RCC 7860 (cell line): ENCODE measurements around the gene HSD17B8.

ENCODE experiments used
- DNase-seq: peaks from one replicate; pipeline ENCODE4 v3.0.0-alpha.2; 2015; ENCODE audit warnings: low spot score
- FAIRE-seq: peaks from 2 replicates; lab custom pipeline; 2012; peaks lifted over from hg19 to GRCh38; lab: Jason Lieb, UNC

Gene HSD17B8

DNA sequence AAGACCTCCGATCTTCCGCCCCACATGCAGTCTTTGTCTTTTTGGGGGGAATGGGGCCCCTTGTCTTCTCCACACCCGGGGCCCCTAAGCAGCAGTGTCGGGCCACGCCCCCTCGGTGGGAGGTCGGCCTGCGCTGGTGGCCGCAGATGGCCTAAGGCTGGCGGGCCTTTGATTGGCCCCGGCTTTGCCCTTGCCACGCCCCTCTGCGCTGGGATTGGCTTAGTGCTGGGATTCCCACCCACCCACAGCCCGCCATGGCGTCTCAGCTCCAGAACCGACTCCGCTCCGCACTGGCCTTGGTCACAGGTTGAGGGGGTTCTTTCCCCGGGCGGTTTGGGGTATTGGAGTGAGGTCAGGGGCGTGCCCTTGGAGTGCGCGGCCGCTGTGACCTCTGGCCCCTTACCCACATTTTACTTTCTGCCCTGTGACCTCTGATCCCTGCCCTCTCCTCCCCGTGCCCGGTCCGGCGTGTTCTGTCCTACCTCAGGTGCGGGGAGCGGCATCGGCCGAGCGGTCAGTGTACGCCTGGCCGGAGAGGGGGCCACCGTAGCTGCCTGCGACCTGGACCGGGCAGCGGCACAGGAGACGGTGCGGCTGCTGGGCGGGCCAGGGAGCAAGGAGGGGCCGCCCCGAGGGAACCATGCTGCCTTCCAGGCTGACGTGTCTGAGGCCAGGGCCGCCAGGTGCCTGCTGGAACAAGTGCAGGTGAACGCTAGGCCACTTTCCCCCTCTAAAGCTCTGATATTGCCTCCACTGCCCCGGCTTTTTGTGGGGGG, at the start of gene HSD17B8:
Gene HSD17B8, plus strand, starts transcription at position 241 of the 776 bp plus-strand sequence. Its CDS starts 14 bp downstream, at position 255.
- DNase-seq (peak; percentile 32), FAIRE-seq (no peak)

- DNase-seq = no peak
- no peak for FAIRE-seq
These were observed 47.9 kb upstream of the HSD17B8 start for GRCh38 chr6:33156561-33156960.

DNA sequence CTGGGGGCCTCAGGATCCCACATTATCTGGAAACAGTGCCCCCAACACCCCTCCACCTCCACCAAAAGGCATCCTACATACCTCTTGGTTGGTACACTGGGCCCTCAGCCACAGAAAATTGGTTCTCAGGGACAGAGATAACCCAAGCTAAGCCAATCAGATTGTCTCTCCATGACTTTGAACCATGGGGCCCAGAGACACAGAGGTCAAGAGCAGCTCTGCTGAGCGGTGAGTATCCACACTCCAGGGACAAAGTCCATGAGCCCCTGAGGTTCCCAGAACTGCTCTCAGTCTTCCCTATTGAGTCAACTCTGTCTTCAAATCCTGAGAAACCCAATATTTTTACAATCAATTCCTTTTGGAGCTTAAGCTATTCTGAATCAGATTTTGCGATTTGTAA, 47.5 kb upstream of the HSD17B8 start:
- FAIRE-seq = no peak
- no peak for DNase-seq

DNA sequence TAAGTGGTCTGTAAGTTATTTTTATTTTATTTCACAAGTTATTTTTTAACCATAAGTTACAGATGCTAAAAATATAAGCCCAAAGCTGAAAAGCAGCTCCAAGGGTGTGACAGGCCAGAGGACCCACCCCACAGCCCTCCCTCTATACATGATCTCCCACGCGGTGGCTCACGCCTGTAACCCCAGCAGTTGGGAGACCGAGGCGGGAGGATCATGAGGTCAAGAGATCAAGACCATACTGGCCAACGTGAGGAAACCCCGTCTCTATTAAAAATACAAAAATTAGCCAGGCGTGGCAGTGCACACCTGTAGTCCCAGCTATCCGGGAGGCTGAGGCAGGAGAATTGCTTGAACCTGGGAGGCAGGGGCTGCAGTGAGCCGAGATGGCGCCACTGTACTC, 44.4 kb upstream of the HSD17B8 start:
- no peak for FAIRE-seq
- no peak for DNase-seq

DNA sequence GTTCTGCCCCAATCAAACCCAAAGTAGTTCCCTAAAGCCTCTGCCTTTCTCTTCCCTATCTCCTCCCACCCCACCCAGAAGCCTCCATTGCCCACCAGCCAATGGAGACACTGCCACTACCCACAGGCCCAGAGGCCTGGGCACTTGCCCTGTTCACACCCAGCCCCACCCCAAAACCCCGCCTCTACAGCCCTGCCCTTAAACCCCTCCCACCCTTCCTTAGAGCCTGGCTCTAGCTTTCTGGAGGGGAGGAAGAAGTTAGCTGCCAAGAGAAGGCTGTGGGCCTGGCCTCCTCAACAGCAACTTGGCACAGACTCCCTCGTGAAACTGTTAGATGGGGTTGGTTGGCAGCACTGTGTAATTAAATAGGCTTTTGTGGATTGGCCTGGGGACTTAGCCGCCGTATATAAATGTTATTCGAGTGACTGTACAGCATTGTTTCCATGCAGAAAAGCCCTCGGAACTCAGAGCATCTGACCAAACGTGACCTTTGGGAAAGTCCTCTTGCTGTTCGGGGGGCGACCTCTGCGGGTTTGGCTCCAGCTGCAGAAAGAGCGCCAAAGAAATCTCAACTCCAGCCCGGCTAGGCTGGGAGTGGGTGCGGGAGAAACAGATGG, 43.6 kb upstream of the HSD17B8 start:
- FAIRE-seq (no peak), DNase-seq (peak; percentile 49)

DNA sequence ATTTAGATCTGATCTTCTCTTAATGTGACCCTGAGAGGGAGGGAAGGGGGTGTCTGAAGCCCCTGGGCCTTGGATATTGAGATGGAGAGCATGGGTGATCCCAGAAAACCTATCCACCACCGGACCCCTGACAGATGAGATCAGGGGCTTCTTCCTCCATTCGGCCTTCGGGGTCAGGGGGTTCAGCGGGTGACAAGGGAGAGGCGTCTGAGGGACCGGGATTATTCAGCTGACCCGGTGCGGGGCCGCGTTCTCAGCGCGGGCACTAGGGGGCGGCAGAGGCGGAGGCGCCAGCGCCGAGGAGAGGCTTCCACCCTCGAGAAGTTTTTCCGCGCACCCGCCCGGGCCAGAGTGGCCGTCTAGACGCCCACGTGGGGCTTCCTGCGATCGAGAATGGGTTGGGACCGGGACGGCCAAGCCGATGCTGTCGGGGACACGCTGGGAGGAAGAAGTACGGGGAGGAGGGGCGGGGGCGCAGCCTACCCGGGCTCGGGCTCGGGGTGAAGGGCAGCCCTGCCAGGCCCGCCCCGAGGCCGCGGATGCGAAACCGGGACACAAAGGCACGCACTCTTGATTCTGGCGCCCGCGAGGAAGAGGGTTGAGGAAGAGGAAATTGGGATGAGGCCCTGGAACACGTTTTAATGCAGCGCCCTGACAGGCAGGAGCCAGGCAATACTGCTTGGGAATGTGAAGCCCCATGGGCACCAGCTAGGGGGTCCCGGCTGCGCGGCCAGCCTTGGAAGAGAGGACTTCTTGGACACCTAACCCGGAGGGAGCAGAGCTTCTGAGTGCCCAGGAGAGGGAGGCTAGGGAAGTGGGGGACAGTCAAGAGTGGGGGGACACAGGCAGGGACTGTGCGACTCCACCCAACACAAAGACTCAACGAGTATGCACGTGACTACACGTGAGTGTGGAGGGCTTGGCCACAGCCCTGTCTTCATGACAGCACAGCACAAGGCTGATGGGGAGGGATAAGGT, 42.8 kb upstream of the HSD17B8 start:
- DNase-seq = peak; percentile 25
- no peak for FAIRE-seq

DNA sequence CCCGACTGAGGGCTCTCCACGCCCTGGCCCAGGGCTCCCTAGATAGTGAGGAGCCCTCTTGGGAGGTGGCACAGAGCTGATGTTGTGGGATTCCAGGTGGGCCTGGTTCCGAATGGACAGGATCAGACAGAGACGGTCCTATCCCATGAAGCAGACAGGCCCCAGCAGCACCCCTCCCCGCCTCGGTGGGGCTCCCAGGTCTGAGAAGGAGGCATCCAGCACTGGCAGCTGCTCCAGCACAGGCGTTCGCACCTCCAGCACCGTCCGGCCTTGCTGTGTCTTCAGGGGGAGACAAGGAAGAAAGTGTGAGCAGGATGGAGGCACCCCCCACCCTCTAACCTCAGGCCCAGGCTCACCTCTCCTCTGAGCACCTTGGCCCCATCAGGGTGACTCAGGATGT, 40.9 kb upstream of the HSD17B8 start:
- FAIRE-seq = no peak
- no peak for DNase-seq

DNA sequence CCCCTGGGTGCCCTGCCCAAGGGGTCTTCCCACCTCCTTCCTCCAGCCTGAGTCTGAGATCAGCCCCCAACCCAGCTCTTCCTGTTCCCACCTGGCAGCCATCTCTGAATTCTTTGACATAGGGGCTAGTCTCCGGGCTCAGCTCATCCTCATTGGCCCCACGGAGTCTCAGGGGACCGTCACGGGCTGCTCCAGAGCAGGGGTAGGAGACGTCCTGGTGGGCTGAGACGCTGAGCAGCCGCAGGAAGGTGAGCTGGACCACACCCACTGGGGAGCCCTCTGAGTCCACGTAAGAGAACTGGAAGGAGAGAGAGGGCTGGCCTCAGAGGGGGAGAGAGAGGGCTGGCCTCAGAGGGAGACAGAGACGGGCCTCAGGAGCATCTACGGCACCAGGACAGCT, 40.3 kb upstream of the HSD17B8 start:
- no peak for FAIRE-seq
- DNase-seq = no peak

- FAIRE-seq (no peak), DNase-seq (no peak)
These were observed 39.6 kb upstream of the HSD17B8 start for GRCh38 chr6:33164665-33165373.

DNA sequence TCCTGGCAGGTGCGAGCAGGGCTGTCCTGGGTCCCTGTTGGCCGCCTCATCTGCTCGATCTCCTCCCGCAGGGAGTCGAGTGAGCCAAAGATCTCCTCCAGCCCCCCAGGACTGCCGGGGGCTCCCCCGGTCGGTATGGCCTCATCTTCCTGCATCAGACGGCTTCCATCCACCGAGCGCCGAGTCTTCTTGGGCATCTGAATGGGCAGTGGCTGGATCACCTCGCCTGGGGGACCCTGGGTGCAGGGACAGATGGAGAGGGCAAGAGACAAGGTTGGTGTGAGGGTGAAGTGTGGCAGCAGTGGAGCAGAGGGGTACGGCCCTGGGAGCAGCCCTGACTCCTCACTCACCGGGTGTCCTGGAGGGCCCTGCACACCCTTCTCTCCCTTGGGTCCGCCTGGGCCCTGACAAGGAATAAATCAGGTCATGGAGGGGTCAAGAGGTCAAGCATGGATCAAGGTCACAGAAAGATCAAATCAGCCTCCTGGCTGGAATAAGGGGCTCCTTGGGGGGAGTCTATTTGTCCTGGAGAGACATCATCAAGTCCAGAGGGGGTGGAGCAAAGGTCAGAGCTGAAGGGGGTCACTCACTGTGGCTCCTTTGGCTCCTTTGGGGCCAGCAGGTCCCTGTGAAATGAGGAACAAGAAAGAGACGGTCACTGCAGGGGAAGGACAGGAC, 38.7 kb upstream of the HSD17B8 start:
- FAIRE-seq (no peak), DNase-seq (no peak)

DNA sequence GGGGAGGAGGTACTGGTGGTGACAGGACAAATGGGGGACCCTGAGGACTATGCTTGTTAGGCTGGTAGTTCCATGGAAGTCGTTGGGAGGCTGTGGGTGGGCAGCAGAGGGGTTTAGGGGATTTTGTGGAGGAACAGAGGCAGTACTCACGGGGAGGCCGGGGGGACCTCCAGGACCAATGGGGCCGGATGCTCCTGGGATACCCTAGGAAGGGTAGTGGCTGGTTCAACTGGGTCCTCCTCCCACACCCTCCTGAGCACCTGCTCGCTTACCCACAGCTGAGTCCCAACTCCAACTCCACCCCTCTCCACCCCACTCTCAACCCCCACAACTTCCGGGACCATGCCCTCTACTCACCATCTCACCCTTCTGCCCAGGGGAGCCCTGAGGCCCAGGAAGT, 38.1 kb upstream of the HSD17B8 start:
- no peak for FAIRE-seq
- no peak for DNase-seq

GRCh38 chr6:33166811-33167210, 37.6 kb upstream of the HSD17B8 start:
- FAIRE-seq (no peak), DNase-seq (no peak)

- no peak for DNase-seq
- no peak for FAIRE-seq
These were observed 36.8 kb upstream of the HSD17B8 start for GRCh38 chr6:33167374-33168283.

- no peak for FAIRE-seq
These were observed 36.2 kb upstream of the HSD17B8 start for GRCh38 chr6:33168284-33168601.

DNA sequence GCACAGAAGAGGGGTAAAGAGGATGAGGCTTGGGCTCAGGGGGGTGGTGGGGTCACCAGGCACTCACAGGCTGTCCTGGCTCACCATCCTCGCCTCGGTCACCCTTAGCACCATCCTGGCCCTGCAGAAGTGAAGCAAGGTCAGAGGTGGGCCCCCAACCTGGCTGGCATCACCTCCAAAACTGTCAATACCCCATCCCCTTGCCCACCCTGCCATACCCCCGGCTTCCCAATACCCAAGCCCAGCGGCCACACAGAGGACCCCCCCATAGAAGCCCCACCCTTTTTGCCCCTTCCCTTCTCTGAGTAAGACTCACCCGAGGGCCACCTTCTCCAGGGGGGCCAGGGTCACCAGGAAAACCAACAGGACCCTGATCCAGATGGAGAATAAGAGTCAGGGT, 35.8 kb upstream of the HSD17B8 start:
- no peak for FAIRE-seq

More at GRCh38 chr6:33168284-33168601, 36.2 kb upstream of the HSD17B8 start:
- DNase-seq = no peak

DNA sequence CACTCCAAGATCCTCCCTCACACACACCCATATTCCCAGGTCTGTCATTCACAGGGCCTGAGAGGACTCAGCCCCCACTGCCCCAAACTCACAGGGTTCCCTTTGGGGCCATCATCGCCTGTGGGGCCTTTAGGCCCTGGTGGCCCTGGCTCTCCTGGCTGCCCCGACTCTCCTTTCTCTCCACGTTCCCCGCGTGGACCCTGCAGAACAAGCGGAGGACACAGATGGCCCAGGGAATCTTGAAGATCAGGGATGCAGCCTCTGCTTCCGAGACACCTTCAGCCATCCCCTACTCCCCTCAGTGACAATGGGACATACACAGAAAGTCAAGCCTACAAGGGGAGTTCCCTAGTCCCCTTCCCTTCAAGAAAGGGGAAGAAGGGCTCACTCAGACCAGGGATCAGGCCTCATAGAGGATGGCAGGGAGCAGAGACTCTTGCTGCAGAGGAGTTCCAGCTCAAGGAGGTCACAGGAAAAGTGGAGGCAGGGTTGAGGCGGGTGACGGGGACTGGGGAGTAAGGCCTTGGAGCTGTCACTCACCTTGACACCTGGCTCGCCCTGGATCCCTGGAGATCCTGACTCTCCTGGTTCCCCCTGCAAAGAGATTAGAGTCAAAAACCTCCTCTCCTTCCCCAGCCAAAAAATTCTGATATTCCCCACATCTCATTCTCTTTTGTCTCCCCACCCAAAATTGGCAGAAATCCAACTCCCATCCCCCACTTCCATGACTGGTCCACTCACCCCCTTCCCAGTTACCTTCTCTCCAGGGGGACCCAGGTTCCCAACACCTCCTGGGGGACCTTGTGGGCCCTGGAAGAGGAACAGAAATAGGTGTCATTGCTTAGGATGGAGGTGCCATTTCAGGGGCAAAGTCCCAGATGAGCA, 34.9 kb upstream of the HSD17B8 start:
- DNase-seq = no peak
- no peak for FAIRE-seq

More for the DNA sequence above, 35.8 kb upstream of the HSD17B8 start:
- no peak for DNase-seq

DNA sequence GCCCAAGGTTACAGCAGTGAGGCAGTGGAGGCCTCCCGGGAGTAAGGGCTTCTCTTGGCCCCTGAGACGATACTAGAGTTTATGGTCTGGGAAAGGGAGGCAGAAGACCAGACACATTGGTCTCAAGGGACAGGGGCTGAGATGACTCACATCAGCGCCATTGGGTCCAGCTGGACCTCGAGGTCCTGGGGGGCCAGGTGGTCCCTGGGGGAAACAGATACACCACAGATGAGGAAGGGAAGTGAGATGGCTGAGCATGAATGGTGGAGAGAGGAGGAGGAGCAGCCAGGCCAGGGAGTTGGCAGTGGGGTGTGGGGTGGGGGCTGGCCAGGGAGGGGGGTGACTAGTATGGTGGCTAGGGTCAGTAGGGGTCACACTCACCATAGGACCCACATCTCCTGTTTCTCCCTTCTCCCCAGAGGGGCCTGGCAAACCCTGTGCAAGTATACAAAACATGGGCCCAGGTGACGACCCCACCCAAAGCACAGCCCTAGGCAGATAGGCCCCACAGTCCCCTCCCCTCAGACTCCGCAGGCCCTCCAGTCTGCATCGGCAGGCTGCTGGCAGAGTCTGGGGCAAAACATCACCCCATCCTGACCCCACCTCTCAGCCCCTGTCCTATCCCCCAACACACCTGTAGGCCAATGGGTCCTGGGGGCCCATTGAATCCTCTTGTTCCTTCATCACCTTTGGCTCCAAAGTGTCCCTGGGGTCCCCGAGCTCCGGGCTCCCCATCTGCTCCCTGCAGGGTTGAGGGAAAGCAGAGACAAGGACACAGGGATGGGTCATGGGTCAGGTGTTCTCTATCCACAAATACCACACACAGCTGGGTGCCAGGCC, 34.1 kb upstream of the HSD17B8 start:
- no peak for FAIRE-seq
- DNase-seq = no peak
